ENCODE data around the gene ISYNA1.

DNA sequence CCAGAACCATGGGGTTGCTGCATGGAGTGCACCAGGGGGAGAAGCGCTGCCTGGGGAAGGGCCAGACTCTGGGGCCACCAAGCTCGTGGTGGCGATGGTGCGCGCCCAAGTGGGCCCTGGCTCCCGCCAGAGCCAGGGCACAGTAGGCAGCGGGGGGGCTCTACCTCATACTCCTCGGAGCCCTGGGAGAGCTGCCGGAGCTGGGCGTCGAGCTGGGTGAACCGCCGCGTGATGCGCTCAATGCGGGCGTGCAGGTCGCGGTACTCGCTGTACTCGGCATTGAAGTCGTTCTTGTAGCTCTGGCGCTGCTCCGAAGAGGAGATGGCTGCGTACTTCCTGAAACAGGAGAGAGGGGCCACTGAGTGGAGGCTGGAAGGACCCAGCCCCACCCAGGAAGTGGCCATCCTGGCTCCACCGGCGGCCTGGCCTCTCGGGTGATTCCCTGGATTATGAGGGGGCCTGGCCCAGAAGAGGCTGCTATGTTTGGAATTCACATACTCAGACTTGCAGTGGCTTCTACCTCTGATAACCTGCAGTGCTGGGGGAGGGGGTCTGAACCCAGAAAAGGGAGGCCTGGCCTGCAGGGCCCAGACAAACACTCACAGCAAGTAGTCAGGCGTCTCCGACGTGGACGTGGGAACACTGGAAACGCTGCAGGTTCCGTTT lies 8.3 kb upstream of the ISYNA1 start:
- TF ChIP-seq, protein P1, sequence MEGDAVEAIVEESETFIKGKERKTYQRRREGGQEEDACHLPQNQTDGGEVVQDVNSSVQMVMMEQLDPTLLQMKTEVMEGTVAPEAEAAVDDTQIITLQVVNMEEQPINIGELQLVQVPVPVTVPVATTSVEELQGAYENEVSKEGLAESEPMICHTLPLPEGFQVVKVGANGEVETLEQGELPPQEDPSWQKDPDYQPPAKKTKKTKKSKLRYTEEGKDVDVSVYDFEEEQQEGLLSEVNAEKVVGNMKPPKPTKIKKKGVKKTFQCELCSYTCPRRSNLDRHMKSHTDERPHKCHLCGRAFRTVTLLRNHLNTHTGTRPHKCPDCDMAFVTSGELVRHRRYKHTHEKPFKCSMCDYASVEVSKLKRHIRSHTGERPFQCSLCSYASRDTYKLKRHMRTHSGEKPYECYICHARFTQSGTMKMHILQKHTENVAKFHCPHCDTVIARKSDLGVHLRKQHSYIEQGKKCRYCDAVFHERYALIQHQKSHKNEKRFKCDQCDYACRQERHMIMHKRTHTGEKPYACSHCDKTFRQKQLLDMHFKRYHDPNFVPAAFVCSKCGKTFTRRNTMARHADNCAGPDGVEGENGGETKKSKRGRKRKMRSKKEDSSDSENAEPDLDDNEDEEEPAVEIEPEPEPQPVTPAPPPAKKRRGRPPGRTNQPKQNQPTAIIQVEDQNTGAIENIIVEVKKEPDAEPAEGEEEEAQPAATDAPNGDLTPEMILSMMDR (conservative IDR thresholded peaks at IDR 0.05), result no peak
- no peak for TF ChIP-seq EZH2 (IDR thresholded peaks at IDR 0.05; ENCODE audit: low read depth)
